NB4 (cell line): ENCODE results near the gene RNU6-7.

Source experiments
- CTCF ChIP-seq: IDR thresholded peaks from one replicate; pipeline ENCODE4 v1.5.1; 2012; ENCODE audit warnings: low read depth, low read length
- POLR2A ChIP-seq: IDR thresholded peaks from 2 replicates; pipeline ENCODE4 v1.6.1; 2011; ENCODE audit warnings: mild to moderate bottlenecking; ENCODE audit not compliant: insufficient read length; ENCODE audit errors: extremely low read depth

DNA sequence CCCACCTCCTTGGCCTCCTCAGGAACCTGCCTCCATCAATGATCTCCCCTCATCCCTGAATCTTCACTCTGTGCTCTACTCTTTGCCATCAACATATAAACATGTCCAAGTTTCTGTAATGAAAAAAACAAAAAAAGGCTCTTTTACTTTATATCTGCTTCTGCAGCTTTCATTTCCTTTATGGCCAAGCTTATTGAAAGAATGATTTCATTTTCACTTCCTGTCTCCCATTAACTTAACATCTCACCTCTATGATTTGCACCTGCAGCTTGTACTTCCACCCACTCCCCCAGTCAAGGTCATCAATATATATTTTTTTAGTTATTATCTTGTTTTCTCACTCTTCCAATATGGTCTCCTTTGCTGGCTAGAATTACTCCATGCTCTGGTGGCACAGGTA is 15.6 kb upstream of the RNU6-7 start:
- no peak for TF ChIP-seq CTCF
- TF ChIP-seq POLR2A: no peak
